HG02571 (cell line): ENCODE results near the gene TRMT1.

ENCODE experiments used
- ATAC-seq: cut with Tn5 transposase; IDR thresholded peaks from one replicate; pipeline ENCODE4 v1.9.1; 2021; ENCODE audit warnings: mild to moderate bottlenecking, moderate library complexity; ENCODE audit not compliant: unreplicated experiment

Gene TRMT1

DNA sequence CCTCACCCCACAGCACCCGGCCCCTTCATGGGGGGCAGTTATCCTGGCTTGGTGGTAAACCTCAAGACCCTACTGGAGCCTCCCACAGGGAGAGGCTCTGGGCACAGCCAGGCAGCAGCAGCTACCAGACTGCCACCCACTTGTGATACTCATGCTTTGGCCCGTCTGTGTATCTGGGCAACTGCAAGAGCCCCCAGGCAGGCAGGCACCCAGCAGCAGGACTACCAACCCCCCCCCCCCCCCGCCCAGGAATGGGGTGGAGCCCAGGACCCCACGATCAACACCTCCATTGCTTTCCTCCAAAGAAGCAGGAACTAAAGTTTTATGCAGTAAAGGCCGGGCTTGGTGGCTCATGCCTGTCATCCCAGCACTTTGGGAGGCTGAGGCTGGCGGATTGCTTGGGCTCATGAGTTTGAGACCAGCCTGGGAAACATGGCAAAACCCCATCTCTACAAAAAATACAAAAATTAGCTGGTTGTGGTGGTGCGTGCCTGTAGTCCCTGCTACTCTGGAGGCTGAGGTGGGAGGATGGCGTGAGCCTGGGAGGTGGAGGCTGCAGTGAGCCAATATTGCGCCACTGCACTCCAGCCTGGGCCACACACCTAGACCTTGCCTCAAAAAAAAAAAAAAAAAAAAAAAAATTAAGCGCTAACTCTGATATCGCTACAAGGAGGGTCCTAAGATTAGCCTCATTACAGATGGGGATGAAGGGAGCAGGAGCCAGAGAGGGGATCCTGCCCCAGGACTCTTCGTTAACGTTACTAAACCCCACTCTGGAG, 12.8 kb downstream of the TRMT1 start:
- ATAC-seq: no peak

DNA sequence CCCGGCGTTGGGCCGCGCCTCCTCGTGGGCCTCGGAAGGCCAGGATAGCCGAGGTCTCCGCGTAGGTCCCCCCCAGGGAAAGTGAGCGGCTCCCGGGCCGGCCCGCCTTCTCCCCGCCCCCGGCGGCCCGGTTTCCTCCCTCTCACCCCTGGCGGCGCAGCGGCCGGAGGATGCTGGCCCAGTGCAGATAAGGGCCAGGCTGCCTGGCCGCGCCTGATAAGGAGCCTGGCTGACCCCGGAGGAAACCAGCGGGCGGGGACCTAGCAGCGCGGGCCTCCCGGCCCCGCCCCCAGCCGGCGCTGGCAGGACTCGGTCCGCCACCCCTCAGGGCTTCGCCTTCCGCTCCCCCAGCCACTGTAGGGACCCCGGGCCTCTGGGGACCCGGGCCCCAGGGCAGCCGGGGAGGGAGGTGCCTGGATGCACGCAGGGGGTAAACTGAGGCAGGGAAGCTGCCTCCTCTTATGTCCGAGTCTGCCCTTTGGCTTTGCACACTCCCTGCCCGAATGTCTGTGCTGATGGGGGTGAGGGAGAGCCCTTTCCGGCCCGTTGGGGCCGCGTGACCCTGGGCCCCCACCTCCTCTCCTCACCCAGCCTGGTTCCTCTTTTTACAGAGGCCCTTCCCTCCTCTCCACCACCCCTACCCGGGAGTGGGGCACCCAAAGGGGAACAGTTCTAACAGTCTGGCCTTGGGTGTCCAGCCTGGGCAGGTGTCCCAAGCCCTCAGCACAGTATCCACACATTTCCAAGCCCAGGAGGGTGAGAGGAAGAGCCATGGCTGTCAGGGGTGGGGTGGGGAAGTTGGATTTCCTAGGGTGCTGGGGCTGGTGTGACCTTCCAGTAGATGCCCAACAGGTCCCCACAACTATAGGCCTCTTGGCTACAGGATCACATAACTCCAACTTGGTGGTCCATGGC, 13.6 kb downstream of the TRMT1 start, which contains the start of gene LYL1:
Gene LYL1 (minus strand): TSS at position 193 of the 915 bp plus-strand sequence. CDS start 1,687 bp downstream, outside the sequence.
- ATAC-seq: no peak

DNA sequence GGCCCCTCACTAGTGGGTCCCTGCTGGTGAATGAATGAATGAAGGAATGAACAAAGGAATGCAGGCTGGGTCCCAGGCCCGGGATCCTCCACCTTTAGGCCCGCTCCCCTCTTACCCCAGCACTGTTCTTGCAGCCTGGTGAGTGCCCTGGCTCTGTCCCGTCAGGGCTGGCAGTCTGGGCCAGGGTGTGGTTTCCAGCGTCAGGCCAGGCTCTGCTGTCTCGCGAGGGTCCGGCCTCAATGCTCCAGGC, 14.2 kb downstream of the TRMT1 start:
- no peak for ATAC-seq

DNA sequence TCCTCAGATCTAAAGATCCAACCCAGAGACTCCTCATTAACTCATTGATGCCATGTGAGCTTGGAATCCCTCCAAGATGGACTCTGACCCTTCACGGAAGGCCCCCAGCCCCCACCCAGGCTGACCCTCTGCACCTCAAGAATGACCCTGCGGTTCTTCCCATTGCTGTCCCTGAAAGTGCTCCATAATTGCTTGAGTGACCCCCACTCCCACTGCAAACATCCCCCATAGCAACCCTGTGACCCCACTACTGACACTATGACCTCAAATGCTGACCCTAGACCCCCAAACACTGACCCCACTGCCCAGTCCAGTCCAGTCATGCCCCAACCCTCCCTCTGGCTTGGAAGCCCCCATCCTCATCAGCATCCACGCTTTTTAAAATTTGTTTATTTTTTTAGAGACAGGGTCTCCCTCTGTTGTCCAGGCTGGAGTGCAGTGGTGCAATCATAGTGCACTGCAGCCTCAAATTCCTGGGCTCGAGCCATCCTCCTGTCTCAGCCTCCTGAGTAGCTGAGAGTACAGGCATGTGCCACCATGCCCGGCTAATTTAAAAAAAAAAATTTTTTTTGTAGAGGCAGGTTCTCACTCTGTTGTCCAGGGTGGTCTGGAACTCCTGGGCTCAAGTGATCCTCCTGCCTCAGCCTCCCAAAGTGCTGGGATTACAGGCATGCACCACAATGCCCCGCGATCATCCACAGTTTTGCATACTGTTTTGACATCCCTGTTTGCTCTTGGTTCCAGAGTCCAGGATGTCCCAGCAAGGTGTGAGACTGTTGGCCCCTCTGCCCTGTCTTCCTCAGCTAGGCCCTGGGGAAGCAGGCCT, 14.7 kb downstream of the TRMT1 start:
- ATAC-seq: no peak

DNA sequence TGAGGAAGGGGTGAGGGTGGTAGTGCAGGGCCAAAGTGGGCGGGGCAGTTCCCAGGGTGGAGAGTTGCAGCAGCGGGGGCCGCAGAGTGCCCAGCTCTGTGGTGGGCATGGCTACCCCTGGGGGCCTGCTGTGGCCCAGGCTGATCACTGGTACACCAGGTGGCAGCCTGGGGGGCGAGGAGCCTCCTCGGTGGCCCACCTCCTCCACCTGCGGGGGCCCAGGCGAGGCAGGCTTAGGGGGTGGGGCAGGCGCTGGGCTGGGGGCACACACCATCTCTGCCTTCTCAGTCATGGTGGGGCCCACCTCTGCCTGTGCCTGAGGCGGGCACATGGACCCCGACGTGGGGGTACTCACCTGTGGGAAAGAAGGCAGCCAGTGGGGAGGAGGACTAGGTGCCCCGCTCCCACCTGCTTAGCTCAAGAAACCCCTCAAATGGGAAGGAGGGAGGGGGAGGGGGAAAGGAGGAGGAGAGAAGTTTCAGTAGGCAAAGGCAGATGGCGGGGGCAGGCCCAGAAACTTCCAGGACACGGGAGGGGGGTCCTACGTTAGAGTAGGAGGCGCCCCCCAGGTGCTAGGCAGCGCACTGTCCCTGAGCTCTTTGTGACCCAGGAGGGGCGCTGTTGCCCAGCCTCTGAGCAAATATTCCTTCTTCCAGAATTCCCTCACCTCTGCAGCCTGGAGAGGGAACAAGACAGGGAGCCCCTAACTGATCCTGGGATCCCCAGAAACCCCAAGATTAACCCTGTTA, 15.5 kb downstream of the TRMT1 start:
- ATAC-seq: no peak

DNA sequence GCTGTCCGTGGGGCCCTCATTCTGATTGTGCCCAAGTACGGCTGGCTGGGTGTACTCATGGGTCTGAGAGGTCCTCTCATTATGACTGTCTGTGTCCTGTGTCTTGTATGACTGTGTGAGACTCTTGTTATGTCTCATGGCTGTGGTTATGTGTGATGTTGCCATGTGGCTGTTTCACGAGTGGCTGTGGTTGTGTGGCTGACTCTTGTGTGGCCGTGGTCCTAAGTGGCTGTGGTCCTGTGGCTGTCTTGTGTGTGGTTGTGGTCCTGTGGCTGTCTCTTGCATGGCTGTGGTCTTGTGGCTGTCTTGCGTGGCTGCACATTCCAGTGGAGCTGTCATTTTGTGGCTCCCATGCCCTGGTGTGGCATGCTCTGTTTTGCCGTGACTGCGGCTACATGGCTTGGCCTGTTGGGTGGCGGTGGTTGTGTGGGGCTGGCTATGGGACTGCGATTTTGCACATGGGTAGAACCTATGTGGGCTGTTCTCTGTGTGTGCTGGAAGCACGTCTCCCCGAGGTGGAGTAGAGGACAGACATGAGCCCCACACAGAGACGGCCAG, 16.4 kb downstream of the TRMT1 start:
- ATAC-seq: no peak

DNA sequence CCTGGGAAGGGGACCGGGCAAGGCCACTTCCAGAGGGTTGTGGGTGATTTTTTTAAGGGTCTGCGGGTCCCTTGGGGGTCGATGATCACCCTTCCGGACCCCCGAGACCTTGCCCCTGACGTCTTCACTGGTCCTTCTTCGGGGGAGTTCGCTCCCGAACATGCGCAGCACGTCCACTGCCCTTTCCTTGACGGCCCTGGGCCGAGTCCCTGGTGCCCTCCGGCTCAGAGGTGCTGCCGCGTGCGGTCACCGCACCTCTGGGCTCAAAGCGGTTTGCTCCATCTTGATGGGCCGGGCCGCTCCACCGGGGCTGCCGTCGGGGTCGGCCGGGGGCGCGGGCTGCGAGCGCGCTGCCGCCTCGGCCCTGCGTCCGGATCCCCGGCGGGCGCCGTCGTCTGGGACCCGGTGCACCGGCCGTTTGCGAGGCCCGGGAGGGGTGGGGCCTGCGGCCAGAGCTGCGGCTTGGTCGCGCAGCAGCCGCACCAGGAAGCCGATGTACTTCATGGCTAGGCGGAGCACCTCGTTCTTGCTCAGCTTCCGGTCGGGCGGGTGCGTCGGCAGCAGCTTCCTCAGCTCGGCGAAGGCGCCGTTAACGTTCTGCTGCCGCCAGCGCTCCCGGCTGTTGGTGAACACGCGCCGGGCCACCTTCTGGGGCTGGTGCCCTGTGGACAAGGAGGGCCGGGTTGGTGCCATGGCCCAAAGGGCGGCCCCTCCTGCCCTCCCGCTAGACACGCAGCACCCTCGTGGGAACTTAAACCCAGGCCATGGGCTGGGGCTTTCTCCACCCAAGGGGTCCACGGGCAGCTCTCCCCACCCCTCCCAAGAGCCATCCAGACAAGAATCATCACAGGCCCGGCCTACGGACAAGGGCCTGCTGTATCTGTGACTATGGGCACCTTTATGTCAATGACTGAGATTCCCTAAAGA, 17.2 kb downstream of the TRMT1 start:
- ATAC-seq: no peak

DNA sequence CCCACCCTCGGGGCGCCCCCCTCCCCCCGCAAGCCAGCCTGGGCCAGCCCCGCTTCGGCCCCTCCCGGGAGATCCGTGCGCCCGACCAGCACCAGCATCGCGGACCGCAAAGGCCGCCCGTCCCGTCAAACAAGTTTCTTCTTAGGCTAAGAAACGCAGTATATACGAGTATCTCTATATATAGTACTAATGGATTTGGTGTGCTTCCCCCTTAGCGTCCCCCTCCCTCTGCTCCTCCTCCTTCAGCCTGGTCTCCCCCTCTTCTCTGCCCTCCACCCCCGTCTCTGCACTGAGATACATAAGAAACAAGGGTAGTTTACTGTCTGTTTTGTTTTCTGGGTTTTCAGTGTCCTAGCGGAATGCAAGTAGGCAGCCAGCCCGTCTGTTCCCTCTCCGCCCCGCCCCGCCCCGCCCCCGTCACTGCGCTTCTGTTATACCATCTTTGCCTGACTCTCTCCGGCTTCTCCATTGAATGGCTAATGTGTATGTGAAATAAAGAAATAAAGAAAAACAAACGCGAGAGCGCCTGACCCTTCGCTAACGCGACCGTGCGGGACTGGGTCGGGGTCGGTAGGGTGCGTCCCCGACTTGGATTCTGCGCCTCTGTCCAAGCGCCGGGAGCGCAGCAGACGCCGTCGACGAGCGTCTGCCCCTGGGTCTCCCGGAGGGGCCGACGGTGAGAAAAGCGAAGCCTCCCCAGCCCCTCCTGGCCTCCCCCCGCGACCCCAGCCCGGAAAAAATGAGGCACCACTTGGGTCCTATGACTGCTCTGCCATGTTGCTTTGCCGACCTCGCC, 18.1 kb downstream of the TRMT1 start:
- no peak for ATAC-seq

DNA sequence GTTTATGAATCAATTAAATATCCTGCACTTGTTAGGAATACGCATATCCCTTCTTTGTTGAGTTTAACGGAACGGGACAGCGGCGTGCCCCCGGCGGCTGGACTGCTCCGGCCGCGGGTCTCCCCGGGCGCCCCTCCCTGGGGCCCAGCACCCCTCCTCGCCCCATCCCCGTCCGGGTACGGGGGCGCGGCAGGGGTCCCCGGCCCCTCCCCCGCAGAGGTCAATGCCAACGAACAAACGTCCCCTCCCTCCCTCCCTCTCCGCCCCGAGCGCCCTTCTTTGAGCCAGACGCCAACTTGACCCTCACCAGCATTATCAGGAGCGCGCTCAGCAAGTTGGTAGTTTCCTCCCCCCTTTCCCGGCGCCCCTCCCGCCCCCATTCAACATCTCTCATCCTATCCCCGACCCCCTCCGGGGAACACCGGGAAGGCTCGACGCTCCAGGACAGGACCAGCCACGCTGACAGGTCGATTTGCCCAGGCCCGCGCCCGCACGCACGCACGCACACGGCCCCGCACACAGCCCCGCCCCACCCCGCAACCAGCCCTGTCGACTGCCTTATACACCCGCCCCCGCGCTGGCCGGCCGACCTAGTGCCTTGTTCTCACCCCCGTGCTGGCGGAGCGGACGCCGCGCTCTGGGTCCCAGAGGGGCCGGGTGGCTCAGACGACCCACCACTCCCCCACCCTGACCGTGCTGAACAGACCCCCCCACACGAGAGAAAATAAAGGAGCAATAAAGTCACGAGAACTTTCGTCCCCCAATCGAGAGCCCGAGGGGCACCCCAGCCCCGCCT, 18.9 kb downstream of the TRMT1 start:
- no peak for ATAC-seq

DNA sequence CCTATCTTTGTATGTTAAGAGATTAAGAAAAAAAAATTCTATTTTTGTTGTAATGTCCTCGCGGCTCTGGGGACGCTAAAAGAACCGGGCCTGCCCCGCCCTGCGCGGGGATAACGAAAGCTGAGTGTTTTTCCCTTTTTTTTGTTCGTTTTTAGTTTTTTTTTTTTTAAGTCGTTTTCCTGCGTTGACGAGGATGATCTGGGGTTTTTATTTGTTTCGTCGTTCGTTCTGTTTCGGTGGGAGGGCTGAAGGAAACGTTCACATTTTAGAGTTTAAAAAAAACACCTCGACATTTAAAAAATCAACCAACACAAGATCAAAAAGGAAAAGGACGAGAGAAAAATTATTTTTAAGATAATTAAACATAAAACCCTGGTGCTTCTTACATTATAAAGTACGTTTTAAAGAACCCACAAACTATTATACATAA, 19.5 kb downstream of the TRMT1 start:
- ATAC-seq: no peak

DNA sequence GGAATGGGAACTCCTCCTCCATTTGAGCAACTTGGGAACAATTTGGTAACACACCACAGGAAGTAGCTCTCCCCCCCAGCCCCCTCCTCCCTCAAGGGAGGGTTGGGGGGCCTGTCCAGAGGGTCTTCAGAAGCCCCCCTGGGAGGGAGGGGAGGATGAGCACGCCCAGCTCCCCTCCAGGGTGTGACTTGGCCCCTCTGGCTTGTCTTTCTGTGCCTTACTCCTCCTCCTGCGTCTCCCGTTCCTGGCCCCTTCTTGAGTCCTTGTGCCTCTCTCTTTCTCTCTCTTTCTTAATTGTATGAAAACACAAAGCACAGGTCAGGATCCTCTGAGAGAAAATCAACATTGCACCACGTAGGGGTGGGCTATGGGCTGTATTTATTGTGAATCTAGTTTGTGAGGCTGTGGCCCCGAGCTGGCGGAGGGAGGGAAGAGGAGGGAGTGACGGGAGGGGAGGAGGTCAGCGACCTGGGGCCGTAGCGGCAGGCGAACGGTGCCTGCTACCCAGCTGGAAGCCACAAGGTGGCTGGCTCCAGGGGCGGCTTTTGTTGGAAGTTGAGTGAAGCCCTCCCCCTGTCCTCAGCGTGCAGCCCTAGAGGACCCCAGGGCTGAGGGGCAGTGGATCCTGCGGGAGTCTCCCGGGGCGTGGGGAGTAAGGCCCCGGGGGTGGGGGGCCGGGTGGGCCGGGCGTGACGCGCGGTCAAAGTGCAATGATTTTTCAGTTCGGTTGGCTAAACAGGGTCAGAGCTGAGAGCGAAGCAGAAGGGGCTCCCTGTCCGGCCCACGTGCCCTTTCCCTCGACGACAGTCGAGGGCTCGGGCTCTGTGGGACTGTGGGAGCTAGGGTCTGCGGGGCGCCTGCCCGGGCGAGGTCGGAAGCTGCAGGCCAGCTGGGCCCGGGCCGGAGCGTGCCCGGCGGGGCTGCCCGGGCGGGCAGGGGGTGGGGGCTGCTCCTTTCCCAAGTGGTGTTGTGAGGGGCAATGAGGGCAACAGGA, 20.3 kb downstream of the TRMT1 start:
- ATAC-seq: no peak

DNA sequence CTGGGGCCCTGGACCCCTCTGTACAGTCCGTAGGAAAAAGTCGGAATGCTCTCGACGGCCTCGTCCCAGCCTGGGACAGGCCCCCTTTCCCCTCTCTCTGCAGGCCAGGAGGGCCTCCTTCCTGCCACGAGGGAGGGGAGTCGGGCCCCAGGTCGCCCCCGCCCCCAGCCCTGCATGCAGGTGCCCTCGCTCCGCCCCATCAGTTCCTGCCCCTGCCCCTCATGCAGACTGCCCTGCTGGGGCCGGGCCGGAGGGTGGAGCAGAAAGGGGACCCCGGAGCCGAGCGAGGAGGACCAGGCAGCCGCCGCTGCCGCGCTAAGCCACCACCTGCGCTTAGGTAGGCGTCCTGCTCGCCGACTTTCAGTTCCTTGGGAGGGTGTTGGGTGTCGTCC, 21.2 kb downstream of the TRMT1 start:
- ATAC-seq: no peak

DNA sequence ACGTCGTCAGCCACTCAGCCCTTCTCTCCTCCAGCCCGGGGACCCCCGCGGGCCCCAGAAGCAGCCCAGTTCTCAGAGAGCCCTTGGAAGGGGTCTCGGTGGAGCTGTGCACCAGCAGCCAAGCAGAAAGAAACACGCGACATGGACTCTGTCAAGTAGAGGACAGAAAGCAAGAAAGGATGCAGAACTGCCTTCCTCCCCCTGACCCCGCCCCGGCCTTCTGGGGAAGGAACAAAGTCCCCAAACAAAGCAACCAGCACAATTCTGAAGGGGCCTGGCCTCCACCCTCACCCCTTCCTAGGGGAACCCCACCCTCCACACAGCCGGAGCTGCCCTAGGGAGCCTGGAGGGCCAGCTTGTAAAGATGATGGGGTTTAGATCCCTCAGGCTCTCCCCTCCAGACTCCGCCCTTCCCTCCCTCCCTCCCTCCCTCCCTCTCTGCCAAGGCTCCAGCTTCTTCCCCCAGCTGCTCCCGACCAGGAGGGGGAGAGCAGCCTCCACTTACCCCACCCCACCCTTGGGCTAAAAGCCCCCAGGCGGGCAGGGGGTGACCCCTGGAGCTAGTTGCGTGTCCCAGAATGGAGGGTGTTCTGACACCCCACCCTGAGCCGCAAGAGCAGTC, 21.7 kb downstream of the TRMT1 start:
- ATAC-seq: no peak

DNA sequence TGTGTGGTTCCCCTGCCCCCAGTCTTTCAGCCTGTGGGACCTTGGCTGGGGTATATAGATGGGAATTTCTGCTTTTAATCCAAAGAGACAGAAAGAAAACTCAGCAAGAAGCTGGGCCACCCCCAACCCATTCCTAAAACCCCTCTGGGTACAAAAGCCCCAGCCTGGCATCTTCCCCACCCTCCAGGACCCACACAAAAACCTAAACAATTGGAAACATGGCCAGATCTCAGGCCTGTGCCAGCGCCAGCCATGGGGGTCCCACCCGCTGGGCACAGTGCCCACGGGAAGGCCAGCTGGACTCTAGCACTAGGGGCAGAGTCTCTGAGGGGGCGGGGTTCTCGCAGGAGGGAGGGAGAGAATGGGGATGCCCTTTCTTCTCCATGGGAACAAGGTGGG, 22.4 kb downstream of the TRMT1 start:
- ATAC-seq: no peak

DNA sequence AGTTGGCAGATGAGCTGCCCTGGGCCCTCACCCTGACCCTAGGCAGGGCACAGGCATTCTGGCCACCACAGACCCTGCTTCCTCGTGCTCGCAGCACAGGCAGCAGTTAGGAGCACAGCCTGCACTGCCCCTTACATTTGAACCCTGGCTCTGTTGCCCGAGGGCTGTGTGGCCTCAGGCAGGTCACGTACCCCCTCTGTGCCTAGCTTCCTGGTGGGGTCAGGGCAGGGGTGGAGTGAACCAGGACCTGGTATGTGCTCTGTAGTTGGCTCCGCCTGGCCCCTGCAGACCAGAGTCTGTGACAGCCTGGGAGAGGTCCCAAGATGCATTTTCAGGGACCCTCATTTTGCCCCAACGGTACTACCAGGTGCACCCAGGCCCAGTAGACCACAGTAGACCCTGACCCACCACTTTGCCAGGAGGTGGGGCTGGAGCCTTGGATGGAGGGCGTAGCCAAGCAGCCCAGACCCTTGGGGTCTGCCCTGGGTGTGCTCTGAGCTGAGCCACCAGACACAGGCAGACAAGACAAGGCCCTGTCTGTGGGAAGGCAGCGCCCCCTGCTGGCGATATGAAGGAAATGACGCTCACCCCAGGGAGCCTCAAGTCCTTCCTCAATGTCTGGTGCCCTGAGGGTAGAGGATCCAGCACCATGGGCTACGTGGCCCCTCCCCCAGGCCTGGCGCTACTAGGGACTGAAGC, 23.0 kb downstream of the TRMT1 start:
- no peak for ATAC-seq
